HG03558 (cell line): Measurements from ENCODE around the gene HSF2.
"Not testable (repeated sequence)": the region's sequence is repeated elsewhere in the genome, so short reads cannot be mapped to it uniquely, and the experiment has no call there.

Experiments used
- ATAC-seq: cut with Tn5 transposase; IDR thresholded peaks from one replicate; pipeline ENCODE4 v1.9.1; 2021; ENCODE audit warnings: moderate number of reproducible peaks; ENCODE audit not compliant: unreplicated experiment; ENCODE audit errors: extremely low read depth

Gene HSF2

GRCh38 chr6:122438975-122439374, 39.5 kb downstream of the HSF2 start:
- ATAC-seq, result no peak

- ATAC-seq, result no peak
Measured at GRCh38 chr6:122445274-122445673, 45.8 kb downstream of the HSF2 start.

DNA sequence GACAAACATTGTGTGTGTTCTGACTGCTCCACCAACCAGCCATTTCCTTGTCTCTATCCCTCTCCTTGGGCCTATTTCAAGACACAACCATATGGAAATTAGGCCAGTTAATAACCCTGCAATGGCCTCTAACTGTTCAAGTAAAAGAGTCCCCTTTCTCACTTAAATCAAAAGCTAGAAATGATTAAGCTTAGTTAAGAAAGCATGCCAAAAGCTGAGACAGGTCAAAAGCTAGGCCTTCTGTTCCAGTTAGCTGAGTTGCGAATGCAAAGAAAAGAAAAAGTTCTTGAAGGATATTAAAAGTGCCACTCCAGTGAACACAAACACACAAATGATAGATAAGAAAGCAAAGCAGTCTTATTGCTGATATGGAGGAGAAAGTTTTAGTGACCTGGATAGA, 49.6 kb downstream of the HSF2 start:
- ATAC-seq, result no peak

- ATAC-seq, result no peak
Measured at GRCh38 chr6:122452509-122452908, 53.1 kb downstream of the HSF2 start.

- no peak for ATAC-seq
Measured at GRCh38 chr6:122454673-122455072, 55.2 kb downstream of the HSF2 start.

- ATAC-seq, result not testable (repeated sequence)
Measured at GRCh38 chr6:122455116-122455515, 55.7 kb downstream of the HSF2 start.

GRCh38 chr6:122458087-122458486, 58.6 kb downstream of the HSF2 start:
- ATAC-seq, result no peak

DNA sequence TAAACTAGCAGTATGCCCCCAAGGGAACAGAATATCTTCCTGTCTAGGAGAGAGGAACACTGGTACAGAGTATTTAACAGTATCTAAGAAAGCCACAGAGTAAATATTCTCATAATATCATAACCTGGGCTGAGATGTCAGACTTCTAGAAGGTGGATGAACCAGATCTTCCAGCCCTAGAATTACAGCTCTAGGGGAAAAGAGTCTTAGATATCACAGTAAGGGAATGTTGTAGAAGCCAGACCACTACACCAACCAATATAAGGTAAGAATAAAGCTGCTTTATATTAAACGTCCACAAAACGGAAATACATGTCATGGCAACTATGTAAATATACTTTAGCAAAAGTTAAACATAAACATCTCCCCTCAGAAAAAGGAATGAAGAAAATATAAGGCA, 59.8 kb downstream of the HSF2 start:
- no peak for ATAC-seq

DNA sequence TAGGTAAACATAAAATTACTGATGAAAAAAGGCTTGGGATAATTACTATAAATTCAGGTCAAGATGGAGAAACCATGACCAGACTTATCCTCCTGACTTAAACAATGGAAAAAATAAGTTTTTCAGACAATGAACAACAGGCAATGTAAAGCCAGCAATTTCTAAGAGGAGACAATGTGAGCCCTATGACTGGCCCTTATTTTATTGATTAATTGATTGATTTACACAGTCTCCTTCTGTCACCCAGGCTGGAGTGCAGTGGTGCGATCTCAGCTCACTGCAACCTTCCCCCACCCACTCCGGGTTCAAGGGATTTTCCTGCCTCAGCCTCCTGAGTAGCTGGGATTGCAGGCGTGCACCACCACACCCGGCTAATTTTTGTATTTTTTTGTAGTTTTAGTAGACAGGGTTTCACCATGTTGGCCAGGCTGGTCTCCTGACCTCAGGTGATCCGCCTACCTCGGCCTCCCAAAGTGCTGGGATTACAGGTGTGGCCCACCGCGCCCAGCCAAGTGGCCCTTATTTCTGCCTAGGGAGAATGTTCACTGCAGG, 60.5 kb downstream of the HSF2 start:
- ATAC-seq, result not testable (repeated sequence)

DNA sequence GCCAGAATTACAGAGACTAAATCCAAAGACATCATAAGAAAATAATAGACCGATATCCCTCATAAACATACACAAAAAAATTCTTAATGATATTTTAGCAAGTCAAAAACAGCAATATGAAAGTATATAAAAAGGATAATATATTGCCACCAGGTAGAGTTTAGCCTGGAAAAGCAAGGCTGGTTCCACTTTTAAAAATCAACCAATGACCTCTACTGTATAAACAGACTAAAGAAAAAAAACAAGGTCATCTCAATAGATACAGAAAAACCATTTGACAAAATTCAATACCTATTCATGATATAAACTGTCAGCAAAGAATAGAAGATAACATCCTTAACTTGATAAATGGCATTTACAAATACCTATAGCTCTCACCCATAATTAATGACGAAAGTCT, 62.4 kb downstream of the HSF2 start:
- no peak for ATAC-seq

- peak; percentile 98 for ATAC-seq
Measured at GRCh38 chr6:122471107-122472021, 71.9 kb downstream of the HSF2 start, which contains the start of gene SERINC1. Gene SERINC1, minus strand, starts transcription at chr6:122471807. Its CDS starts 70 bp downstream, at chr6:122471737.

DNA sequence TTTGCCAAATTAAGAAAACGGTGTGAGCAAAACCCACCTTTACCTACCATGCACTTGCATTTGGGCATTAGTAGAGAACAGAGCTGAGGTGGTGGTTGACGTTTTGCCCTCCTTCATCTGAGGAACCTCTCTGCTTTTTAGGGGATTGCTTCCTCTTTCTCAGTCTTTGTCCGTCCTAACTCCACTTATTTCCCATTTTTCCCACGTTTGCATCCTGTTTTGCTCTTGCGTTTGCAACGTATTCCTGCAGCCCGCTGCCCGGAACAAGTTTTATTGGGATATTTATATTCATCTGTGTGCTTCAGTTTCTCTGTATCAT, 72.5 kb downstream of the HSF2 start:
- ATAC-seq, result peak; percentile 17

- ATAC-seq, result no peak
Measured at GRCh38 chr6:122476131-122476530, 76.7 kb downstream of the HSF2 start.

GRCh38 chr6:122482750-122483080, 83.3 kb downstream of the HSF2 start:
- ATAC-seq, result no peak
